ENCODE measurements around the gene CORO7.

CORO7 gene

DNA sequence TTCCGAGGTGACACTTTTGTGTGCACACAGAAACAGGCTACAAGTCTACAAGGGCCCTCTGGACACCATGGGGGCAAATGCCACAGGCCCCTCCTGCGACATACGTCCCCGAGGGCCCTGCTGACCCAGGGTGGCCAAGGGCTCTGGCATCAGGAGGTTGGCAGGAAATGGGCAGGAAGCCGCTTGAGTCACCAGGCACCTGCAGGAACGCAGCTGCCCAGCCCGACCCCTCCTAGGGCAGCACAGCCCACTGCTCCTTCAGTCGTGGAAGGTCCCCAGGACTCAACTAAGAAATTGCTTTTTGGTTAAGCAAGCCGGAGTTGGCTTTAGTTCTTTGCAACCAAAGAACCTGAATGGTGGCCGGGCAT lies 8.1 kb downstream of the CORO7 start:
- Histone ChIP-seq H3K9me3 (ENCODE audit: low read length) (no peaks in the 10 kb centered on the region), H3K4me1 (ENCODE audit: insufficient read depth, low read length) (peaks cover 16% of the 10 kb centered on the region), H3K27ac (ENCODE audit: low read depth, low read length) (no peak overlapping the region), H3K36me3 (ENCODE audit: insufficient read depth, low read length) (peaks cover 11% of the 10 kb centered on the region), H3K27me3 (ENCODE audit: control insufficient read depth in 1 of 2, insufficient read depth in 2 of 2, low read length in 2 of 2) (no peaks in the 10 kb centered on the region), H3K4me3 (ENCODE audit: low read depth in 1 of 2, low read length in 2 of 2) (no peak overlapping the region), H3K9ac (ENCODE audit: low read length) (no peak overlapping the region)

DNA sequence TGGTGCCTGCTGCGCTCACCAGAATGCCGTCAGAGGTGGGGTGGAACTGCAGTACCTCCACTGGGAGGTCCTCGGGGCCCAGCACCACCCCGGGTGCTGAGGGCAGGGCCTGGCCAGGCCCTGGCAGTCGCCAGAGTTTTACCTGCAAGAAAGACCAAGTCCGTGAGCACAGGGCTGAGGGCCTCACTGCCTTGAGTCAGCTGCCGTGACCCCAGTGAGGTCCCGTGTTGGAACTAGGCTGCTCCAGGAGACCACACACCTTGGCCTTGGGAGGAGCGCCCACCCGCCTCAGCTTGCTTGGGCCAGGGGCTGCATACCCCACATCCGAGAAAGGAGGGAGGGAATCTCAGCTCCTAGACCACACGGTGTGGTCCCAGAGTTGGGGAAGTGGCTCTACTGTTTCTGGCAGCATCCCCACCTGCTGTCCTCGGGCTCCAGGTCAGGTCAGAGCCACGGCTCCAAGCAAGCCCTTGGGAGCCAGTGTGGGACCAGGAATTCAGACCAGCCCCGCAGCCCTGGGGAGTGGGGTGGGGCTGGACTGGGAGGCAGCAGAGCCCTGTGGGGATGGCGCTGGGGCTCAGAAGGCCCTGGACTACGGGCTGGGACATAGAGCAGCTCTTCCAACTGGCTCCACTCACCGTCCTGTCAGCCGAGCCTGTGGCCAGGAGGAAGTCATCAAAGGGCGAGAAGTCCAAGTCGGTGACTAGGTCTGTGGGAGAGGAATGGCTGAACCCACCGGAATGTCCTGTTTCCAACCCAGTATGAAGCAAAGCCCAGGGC lies 8.7 kb downstream of the CORO7 start:
- Histone ChIP-seq H3K27me3 (ENCODE audit: control insufficient read depth in 1 of 2, insufficient read depth in 2 of 2, low read length in 2 of 2) (no peaks in the 10 kb centered on the region), H3K27ac (ENCODE audit: low read depth, low read length) (no peak overlapping the region), H3K36me3 (ENCODE audit: insufficient read depth, low read length) (peaks cover 11% of the 10 kb centered on the region), H3K9ac (ENCODE audit: low read length) (no peak overlapping the region), H3K9me3 (ENCODE audit: low read length) (no peaks in the 10 kb centered on the region), H3K4me3 (ENCODE audit: low read depth in 1 of 2, low read length in 2 of 2) (no peak overlapping the region), H3K4me1 (ENCODE audit: insufficient read depth, low read length) (peaks cover 16% of the 10 kb centered on the region)

DNA sequence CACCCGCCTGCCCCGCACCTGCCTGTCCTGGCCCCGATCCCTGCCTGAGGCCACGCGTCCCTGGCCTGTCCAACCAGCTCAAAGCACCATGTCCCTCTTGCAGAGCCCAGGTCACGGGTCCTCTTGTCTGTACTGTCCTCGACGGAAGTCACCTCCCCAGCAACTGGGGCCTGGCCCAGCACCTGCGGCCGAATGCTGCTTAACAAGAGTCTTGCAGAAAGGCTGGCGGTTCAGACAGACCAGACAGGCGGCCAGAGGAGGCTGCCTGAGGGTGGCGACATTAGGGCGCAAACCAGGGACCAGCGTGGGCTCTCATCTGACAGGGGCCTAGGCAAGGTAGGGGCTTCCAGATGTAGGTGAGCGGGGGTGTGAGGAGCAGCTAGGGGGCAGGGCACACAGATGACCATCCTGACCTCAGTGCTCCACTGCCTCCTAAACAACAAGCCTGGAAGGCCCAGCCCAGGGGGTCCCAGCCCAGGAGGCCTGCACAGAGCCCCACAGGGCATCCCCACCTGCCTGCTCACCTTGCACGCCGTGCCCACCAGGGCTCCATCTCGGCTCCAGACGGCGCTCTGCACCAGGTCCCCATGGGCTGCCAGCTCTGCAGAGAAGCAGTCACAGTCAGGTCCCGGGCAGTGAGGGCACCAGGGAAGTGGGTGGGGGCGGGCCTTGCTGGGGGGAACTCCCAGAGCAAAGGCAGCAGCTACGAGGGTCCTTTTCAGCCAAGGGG lies 11.3 kb downstream of the CORO7 start:
- H3K27ac ChIP-seq (ENCODE audit: low read depth, low read length), result no peak overlapping the region
- H3K36me3 ChIP-seq (ENCODE audit: insufficient read depth, low read length), result peaks cover 11% of the 10 kb centered on the region
- no peaks in the 10 kb centered on the region for H3K9me3 ChIP-seq (ENCODE audit: low read length)
- no peak overlapping the region for H3K4me3 ChIP-seq (ENCODE audit: low read depth in 1 of 2, low read length in 2 of 2)
- H3K9ac ChIP-seq (ENCODE audit: low read length), result no peak overlapping the region
- no peaks in the 10 kb centered on the region for H3K27me3 ChIP-seq (ENCODE audit: control insufficient read depth in 1 of 2, insufficient read depth in 2 of 2, low read length in 2 of 2)
- peaks cover 5% of the 10 kb centered on the region for H3K4me1 ChIP-seq (ENCODE audit: insufficient read depth, low read length)

- Histone ChIP-seq H3K4me1 (ENCODE audit: insufficient read depth, low read length) (no peaks in the 10 kb centered on the region), H3K4me3 (ENCODE audit: low read depth in 1 of 2, low read length in 2 of 2) (no peak overlapping the region), H3K9me3 (ENCODE audit: low read length) (no peaks in the 10 kb centered on the region), H3K36me3 (ENCODE audit: insufficient read depth, low read length) (peaks cover 11% of the 10 kb centered on the region), H3K27me3 (ENCODE audit: control insufficient read depth in 1 of 2, insufficient read depth in 2 of 2, low read length in 2 of 2) (no peaks in the 10 kb centered on the region), H3K27ac (ENCODE audit: low read depth, low read length) (no peak overlapping the region), H3K9ac (ENCODE audit: low read length) (no peak overlapping the region)
Observed at GRCh38 chr16:4404247-4404966, 12.0 kb downstream of the CORO7 start.

- Histone ChIP-seq H3K36me3 (ENCODE audit: insufficient read depth, low read length) (peaks cover 11% of the 10 kb centered on the region), H3K27ac (ENCODE audit: low read depth, low read length) (no peak overlapping the region), H3K4me1 (ENCODE audit: insufficient read depth, low read length) (no peaks in the 10 kb centered on the region), H3K9me3 (ENCODE audit: low read length) (no peaks in the 10 kb centered on the region), H3K27me3 (ENCODE audit: control insufficient read depth in 1 of 2, insufficient read depth in 2 of 2, low read length in 2 of 2) (no peaks in the 10 kb centered on the region), H3K9ac (ENCODE audit: low read length) (no peak overlapping the region), H3K4me3 (ENCODE audit: low read depth in 1 of 2, low read length in 2 of 2) (no peak overlapping the region)
Observed at GRCh38 chr16:4403133-4403949, 13.1 kb downstream of the CORO7 start.

GRCh38 chr16:4402439-4403132 lies 13.8 kb downstream of the CORO7 start:
- H3K9ac ChIP-seq (ENCODE audit: low read length), result no peak overlapping the region
- no peaks in the 10 kb centered on the region for H3K4me1 ChIP-seq (ENCODE audit: insufficient read depth, low read length)
- H3K27ac ChIP-seq (ENCODE audit: low read depth, low read length), result no peak overlapping the region
- H3K27me3 ChIP-seq (ENCODE audit: control insufficient read depth in 1 of 2, insufficient read depth in 2 of 2, low read length in 2 of 2), result no peaks in the 10 kb centered on the region
- H3K36me3 ChIP-seq (ENCODE audit: insufficient read depth, low read length), result peaks cover 11% of the 10 kb centered on the region
- no peaks in the 10 kb centered on the region for H3K9me3 ChIP-seq (ENCODE audit: low read length)
- H3K4me3 ChIP-seq (ENCODE audit: low read depth in 1 of 2, low read length in 2 of 2), result no peak overlapping the region

GRCh38 chr16:4401510-4401909 lies 14.9 kb downstream of the CORO7 start:
- H3K4me3 ChIP-seq (ENCODE audit: low read depth in 1 of 2, low read length in 2 of 2), result no peak overlapping the region
- H3K36me3 ChIP-seq (ENCODE audit: insufficient read depth, low read length), result peaks cover 11% of the 10 kb centered on the region
- no peaks in the 10 kb centered on the region for H3K9me3 ChIP-seq (ENCODE audit: low read length)
- no peaks in the 10 kb centered on the region for H3K27me3 ChIP-seq (ENCODE audit: control insufficient read depth in 1 of 2, insufficient read depth in 2 of 2, low read length in 2 of 2)
- H3K9ac ChIP-seq (ENCODE audit: low read length), result no peak overlapping the region
- no peak overlapping the region for H3K27ac ChIP-seq (ENCODE audit: low read depth, low read length)
- H3K4me1 ChIP-seq (ENCODE audit: insufficient read depth, low read length), result no peaks in the 10 kb centered on the region

DNA sequence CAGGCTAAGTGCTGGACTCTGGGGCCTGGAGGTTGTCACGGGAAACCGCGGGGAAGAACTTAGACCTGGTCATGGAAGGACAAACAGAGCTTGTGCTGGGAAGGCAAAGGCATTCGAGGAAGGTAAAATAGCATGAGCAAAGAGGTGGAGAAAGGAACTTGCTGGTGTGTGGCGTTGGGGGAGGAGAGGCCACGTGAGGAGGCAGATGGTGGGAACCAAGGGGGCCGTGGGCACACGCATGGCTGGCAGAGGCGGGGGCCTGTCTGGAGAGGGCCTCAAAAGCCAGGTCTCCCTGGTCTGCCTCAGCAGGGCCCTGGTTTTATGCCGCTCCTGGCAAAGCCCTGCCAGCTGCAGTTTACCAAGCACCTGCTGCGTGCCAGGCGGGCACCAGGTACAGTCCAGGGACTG lies 15.3 kb downstream of the CORO7 start:
- Histone ChIP-seq H3K4me3 (ENCODE audit: low read depth in 1 of 2, low read length in 2 of 2) (no peak overlapping the region), H3K4me1 (ENCODE audit: insufficient read depth, low read length) (no peaks in the 10 kb centered on the region), H3K27me3 (ENCODE audit: control insufficient read depth in 1 of 2, insufficient read depth in 2 of 2, low read length in 2 of 2) (no peaks in the 10 kb centered on the region), H3K27ac (ENCODE audit: low read depth, low read length) (no peak overlapping the region), H3K36me3 (ENCODE audit: insufficient read depth, low read length) (peaks cover 11% of the 10 kb centered on the region), H3K9ac (ENCODE audit: low read length) (no peak overlapping the region), H3K9me3 (ENCODE audit: low read length) (no peaks in the 10 kb centered on the region)

GRCh38 chr16:4399001-4399730 lies 17.2 kb downstream of the CORO7 start:
- H3K9me3 ChIP-seq (ENCODE audit: low read length), result no peaks in the 10 kb centered on the region
- peaks cover 9% of the 10 kb centered on the region for H3K36me3 ChIP-seq (ENCODE audit: insufficient read depth, low read length)
- H3K4me3 ChIP-seq (ENCODE audit: low read depth in 1 of 2, low read length in 2 of 2), result no peak overlapping the region
- H3K4me1 ChIP-seq (ENCODE audit: insufficient read depth, low read length), result no peaks in the 10 kb centered on the region
- H3K27me3 ChIP-seq (ENCODE audit: control insufficient read depth in 1 of 2, insufficient read depth in 2 of 2, low read length in 2 of 2), result no peaks in the 10 kb centered on the region
- H3K9ac ChIP-seq (ENCODE audit: low read length), result no peak overlapping the region
- H3K27ac ChIP-seq (ENCODE audit: low read depth, low read length), result no peak overlapping the region

DNA sequence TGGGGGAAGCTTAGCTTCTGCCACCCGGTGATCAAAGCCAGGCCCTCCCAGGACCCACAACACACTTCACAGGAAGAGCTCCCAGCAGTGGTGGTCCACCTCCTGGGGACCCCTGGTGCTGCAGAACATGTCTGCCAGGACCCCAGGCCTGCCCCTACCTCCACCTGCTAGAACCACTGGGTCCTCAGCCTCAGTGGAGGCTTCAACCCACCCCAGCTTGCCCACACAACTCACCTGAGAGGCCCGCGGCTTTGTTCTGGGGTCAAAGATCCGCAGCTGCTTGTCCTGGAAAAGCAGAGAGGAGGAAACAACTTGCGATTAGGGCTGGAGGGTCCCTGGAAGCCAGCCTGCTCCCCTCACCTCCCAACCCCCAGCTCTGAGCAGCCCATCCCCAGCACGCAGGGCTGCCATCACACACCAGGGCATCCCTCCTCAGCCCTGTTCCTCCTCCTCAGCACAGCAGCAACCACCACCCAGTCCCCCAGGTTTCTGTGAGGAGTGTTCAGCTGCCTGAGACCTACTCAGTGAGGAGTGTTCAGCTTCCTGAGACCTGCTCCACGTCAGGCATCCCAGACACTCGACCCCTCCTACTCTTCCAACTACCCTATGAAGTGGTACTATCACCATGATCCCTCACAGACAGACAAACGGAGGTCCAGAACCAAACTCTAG lies 21.2 kb downstream of the CORO7 start:
- H3K9me3 ChIP-seq (ENCODE audit: low read length), result no peaks in the 10 kb centered on the region
- H3K9ac ChIP-seq (ENCODE audit: low read length), result no peak overlapping the region
- H3K4me1 ChIP-seq (ENCODE audit: insufficient read depth, low read length), result peaks cover 15% of the 10 kb centered on the region
- no peaks in the 10 kb centered on the region for H3K27me3 ChIP-seq (ENCODE audit: control insufficient read depth in 1 of 2, insufficient read depth in 2 of 2, low read length in 2 of 2)
- peaks cover 9% of the 10 kb centered on the region for H3K36me3 ChIP-seq (ENCODE audit: insufficient read depth, low read length)
- H3K27ac ChIP-seq (ENCODE audit: low read depth, low read length), result no peak overlapping the region
- H3K4me3 ChIP-seq (ENCODE audit: low read depth in 1 of 2, low read length in 2 of 2), result no peak overlapping the region
